DMS79 (cell line): Measurements from ENCODE around the gene RUFY1.
A peak's percentile ranks its signal among the peaks of the same experiment; 100 is the strongest.
"Not testable (repeated sequence)": the region's sequence is repeated elsewhere in the genome, so short reads cannot be mapped to it uniquely, and the experiment has no call there.

Experiments used
- DNase-seq: peaks from one replicate; lab custom pipeline; 2025; lab: John Stamatoyannopoulos, UW

The RUFY1 gene

GRCh38 chr5:179550511-179551342 is at the start of gene RUFY1:
RUFY1 (plus strand) TSS chr5:179550554; CDS start chr5:179550570, 16 bp downstream.
- DNase-seq: peak; percentile 1

- not testable (repeated sequence) for DNase-seq
Observed at GRCh38 chr5:179501997-179502396, 48.4 kb upstream of the RUFY1 start.

GRCh38 chr5:179502420-179502819 is 47.9 kb upstream of the RUFY1 start:
- not testable (repeated sequence) for DNase-seq

DNA sequence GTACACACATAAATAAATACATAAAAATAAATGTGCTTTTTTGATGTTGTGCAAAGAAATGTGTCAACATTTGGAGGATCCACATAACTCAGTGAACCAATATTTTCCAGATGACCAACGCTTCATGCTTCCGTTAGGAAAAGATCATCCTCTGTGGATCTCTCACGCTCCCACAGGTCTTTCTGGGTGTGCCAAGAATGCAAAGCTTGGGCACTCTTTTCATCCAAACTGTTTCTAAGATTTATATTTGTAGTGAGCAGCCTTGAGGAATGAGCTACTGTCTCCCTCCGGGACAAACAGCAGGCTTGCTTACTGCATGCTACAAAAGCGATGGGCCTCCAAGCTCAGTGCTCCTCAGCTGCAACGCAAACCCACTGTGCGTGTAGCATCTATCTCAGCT is 46.2 kb upstream of the RUFY1 start:
- DNase-seq: no peak

- no peak for DNase-seq
Observed at GRCh38 chr5:179504600-179505396, 45.6 kb upstream of the RUFY1 start.

DNA sequence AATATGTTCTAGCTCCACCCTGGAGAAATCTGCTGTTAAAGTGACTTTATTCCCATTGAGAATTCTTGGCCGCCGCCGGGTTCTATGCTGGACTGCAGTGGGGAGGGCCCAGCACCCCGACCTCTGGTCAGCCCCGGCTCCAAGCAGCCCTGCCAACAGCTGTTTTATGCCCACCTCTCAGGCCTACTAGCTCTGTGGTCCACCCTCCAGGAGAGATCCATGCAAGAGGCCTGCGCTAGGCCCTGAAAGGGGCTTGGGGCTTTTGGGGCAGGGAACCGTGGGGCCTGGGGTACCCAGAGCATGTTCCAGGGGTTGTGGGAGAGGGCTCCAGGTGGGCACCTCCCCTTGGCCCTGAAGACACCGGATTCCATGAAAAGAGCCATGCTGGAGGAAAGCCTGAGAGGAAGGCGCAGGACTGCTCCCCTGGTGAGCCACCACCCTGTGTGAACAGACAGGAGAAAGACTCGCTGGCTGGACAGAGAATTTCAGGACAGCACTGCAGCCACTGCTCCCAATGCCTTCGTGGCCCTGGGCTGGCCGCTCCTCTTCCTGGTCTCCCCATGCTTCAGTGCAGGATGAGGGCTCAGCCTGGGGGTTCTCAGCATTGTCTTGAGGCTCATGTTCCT is 44.6 kb upstream of the RUFY1 start:
- DNase-seq: no peak

DNA sequence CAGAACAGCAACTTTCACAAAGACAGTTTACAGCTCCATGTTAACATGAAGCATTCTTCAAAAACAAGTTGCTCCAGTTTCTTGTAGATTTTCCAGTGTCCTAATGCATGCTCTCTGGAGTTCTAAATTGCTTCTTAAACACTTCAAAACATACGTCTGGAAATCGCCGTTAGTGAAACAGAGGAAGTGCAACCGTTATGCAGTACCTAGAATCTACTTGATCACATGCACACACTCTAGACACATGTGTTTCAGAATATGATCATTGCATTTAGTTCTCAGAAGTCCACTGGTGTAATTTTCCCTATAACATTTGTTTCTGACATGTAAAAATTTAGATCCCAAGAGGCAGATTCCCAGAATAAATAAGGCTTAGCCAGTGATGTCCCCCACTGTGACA is 41.1 kb upstream of the RUFY1 start:
- DNase-seq: no peak

- no peak for DNase-seq
Observed at GRCh38 chr5:179509845-179510244, 40.5 kb upstream of the RUFY1 start.

GRCh38 chr5:179512452-179513000 is 37.8 kb upstream of the RUFY1 start:
- no peak for DNase-seq

GRCh38 chr5:179515501-179515900 is 34.9 kb upstream of the RUFY1 start:
- not testable (repeated sequence) for DNase-seq

- no peak for DNase-seq
Observed at GRCh38 chr5:179516221-179516620, 34.1 kb upstream of the RUFY1 start.

DNA sequence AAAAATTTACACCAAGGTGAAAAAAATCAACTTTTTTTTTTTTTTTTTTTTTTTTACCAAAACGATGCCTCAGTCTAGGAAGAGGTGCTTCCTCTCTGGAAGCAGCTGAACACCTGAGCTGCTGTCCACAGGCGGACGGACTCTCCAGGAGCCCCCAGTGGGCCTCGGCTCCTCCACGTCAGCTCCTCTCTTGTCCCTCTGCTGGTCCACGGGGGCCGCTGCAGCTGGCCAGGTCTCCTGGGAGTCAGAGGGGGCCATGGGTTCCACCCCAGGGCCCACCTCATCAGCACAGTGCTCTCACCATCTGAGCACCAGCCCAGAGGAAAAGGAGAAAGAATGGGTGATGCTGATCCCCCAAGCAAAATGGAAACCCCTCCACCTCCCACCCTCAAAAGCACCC is 32.6 kb upstream of the RUFY1 start:
- not testable (repeated sequence) for DNase-seq

- not testable (repeated sequence) for DNase-seq
Observed at GRCh38 chr5:179518369-179518768, 32.0 kb upstream of the RUFY1 start.

- DNase-seq: not testable (repeated sequence)
Observed at GRCh38 chr5:179519416-179520070, 30.8 kb upstream of the RUFY1 start.

DNA sequence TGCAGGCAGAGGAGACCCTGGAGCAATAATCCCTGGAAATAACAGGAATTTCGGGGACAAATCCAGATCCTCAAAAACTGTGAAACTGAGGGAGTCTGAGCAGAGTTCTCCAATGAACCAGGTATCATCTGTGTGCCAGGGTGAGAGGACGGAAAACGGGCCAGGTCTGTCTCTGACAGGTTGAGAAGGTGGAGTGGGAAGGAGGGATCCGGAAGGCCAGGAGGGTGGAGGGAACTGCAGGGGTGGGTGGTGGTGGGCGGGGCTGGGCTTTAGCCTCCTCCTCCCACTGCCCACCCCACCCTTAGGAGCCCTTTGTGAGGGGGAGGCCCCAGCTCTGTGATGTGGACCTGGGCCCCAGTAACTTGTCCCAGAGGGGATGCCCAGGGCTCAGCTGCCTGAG is 28.2 kb upstream of the RUFY1 start:
- not testable (repeated sequence) for DNase-seq

DNA sequence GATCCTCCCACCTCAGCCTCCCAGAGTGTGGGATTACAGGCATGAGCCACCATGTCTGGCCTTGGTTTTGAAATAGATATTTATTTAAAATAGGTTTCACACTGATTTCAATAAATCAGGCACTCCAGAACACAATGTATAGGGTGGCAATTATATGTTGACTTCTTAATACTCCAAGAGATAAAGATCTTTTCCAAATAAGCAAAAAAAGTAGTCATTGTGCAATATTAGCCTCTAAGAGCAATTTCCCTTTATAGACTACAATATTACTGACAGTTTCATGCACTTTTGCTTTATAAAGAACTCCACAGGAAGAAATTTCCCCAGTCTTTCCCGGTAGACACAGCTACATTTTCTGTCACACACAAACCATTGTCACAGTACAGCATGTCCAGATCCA is 23.4 kb upstream of the RUFY1 start:
- DNase-seq: no peak

DNA sequence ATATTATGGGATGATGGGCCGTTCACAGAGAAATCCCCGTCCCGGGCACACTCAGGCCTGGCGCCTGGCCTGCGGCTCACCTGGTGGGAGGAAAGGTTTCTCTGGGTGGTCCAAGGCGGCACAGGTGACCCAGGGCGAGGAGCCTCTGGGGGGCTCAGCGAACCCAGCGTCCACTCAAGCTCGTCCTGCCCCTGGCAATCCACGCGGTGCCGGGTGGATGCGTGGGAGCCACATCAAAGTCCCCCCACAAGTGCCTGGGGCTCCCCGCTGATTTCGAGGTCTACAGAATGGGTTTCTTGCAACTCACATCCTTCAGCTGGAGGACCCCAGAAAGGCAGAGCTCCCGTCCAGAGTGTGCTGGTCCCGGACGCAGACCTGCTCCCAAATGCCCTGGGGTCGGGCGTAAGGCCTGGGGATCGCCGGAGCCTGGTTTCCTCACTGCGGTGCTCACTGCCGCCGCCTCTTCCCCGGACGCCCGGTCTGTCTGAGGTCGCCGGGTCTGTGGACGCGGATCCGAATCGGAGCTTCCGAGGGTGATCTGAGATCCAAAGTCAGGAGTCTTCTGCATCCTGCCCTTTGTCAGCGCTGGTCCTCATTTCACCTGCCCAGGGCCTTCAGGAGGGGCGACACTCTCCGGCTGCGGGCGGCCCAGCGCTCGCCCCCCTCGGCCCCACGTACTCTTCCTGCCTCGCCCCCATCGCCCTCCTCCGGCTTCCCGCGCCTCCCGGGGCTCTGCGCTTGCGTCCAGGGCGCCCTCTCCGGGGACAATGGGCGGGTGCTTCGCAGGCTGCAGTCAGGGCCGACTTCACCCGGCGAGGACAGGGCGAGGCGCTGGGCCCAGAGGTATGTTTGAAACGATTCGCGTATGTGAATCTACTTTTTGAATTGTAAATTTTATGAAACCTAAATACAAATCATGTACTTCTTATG is 20.0 kb upstream of the RUFY1 start:
- DNase-seq: peak; percentile 19

GRCh38 chr5:179533024-179533423 is 17.3 kb upstream of the RUFY1 start:
- DNase-seq: no peak

DNA sequence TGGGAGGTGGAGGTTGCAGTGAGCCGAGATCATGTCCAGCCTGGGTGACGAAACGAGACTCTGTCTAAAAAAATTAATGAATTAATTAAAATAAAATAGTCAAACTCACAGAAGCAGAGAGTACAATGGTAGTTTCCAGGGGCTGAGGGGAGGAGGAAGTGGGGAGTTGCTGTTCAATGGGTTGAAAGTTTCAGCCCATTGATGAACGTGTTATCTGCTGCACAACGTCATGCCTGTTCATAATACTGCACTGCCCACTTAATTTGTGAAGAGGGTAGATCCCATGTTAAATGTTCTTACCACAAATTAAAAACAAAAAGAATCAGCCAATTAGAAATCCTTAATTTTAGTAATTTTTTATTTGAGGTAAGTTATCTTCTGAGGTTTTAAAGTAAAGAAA is 16.4 kb upstream of the RUFY1 start:
- DNase-seq: no peak

GRCh38 chr5:179534431-179534830 is 15.9 kb upstream of the RUFY1 start:
- DNase-seq: no peak

DNA sequence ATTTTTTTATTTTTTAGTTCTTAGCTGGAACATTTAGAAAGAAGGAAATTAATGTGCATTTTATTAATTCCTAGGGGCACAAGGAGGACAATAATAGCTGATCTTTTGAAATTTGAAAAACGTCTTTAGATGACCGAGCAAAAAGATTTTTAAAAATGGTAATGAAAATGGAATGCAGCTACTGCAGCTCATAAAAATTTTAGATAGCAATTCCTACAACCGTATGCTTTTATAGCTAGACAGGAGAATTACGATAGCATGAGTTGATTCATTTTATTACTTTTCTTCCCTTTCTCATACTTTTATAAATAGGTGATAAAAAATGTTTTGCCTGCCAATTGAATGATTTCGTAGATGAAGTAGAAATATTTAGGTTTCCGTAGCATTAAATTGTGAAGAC is 13.7 kb upstream of the RUFY1 start:
- no peak for DNase-seq
